Muscle layer of colon (tissue), 2 donors: ENCODE results near the gene KLHL29.

Experiments
- H3K27ac ChIP-seq: one replicate; pipeline ENCODE4 v1.7.0; 2013; ENCODE audit warnings: low read depth, mild to moderate bottlenecking, low read length, moderate library complexity
- H3K27me3 ChIP-seq, 2 donors: one replicate each; pipeline ENCODE4 v1.7.0; 2013; ENCODE audit warnings: low read length in 2 of 2, mild to moderate bottlenecking in 2 of 2; ENCODE audit not compliant: insufficient read depth in 2 of 2, control insufficient read depth in 1 of 2
- H3K36me3 ChIP-seq: one replicate; pipeline ENCODE4 v1.7.0; 2013; ENCODE audit warnings: mild to moderate bottlenecking, low read length; ENCODE audit not compliant: insufficient read depth
- H3K4me1 ChIP-seq: one replicate; pipeline ENCODE4 v1.7.0; 2013; ENCODE audit warnings: mild to moderate bottlenecking, low read length; ENCODE audit not compliant: insufficient read depth
- H3K4me3 ChIP-seq, 2 donors: one replicate each; pipeline ENCODE4 v1.7.0; 2013; ENCODE audit warnings: low read length in 2 of 2, low read depth in 1 of 2, mild to moderate bottlenecking in 1 of 2, moderate library complexity in 1 of 2
- H3K9ac ChIP-seq: one replicate; pipeline ENCODE4 v1.7.0; 2013; ENCODE audit warnings: low read length
- H3K9me3 ChIP-seq: one replicate; pipeline ENCODE4 v1.7.0; 2013; ENCODE audit warnings: mild to moderate bottlenecking, low read length
- donor health status: abdominal sarcoma.
- donor health status: Adenocarcinoma of cecum.

Gene KLHL29

GRCh38 chr2:23453836-23454460 is 69.0 kb downstream of the KLHL29 start:
- Histone ChIP-seq H3K9ac (peak overlapping the region; percentile 20), H3K4me1 (peaks cover 42% of the 10 kb centered on the region), H3K27ac (peak overlapping the region; percentile 56), H3K4me3 (no peak overlapping the region), H3K36me3 (no peaks in the 10 kb centered on the region), H3K9me3 (no peaks in the 10 kb centered on the region), H3K27me3 (no peaks in the 10 kb centered on the region)

- H3K4me3 ChIP-seq = no peak overlapping the region
- H3K9ac ChIP-seq = no peak overlapping the region
- peaks cover 38% of the 10 kb centered on the region for H3K4me1 ChIP-seq
- H3K36me3 ChIP-seq = no peaks in the 10 kb centered on the region
- H3K27me3 ChIP-seq = no peaks in the 10 kb centered on the region
- no peak overlapping the region for H3K27ac ChIP-seq
- no peaks in the 10 kb centered on the region for H3K9me3 ChIP-seq
These were observed 69.6 kb downstream of the KLHL29 start for GRCh38 chr2:23454501-23455120.

DNA sequence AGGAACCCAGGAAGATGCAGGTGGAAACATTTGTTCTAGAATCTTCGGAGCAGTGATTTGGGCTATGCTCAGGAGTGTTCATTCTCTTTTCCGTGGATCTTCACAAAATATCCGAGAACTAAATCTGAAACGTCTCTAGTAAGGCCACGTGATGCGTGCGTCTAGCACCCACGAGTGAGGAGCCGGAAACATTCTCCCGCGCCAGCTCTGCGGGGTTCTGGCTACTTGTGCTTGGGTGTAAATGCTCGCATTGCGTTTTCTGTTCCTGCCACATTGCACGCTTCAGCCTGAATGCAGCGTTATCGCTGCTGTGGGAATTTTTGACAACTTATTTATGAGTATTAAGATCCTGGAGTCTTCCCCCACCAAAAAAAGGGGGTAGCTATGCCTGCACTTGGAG is 71.4 kb downstream of the KLHL29 start:
- Histone ChIP-seq H3K9ac (no peak overlapping the region), H3K27ac (no peak overlapping the region), H3K4me1 (peaks cover 37% of the 10 kb centered on the region), H3K27me3 (no peaks in the 10 kb centered on the region), H3K36me3 (no peaks in the 10 kb centered on the region), H3K9me3 (no peaks in the 10 kb centered on the region), H3K4me3 (no peak overlapping the region)

GRCh38 chr2:23456881-23457760 is 72.1 kb downstream of the KLHL29 start:
- Histone ChIP-seq H3K27ac (no peak overlapping the region), H3K4me1 (peaks cover 36% of the 10 kb centered on the region), H3K27me3 (no peaks in the 10 kb centered on the region), H3K9ac (no peak overlapping the region), H3K36me3 (no peaks in the 10 kb centered on the region), H3K4me3 (no peak overlapping the region), H3K9me3 (no peaks in the 10 kb centered on the region)

GRCh38 chr2:23457990-23458682 is 73.2 kb downstream of the KLHL29 start:
- peaks cover 26% of the 10 kb centered on the region for H3K4me1 ChIP-seq
- H3K27ac ChIP-seq = no peak overlapping the region
- H3K4me3 ChIP-seq = no peak overlapping the region
- H3K36me3 ChIP-seq = no peaks in the 10 kb centered on the region
- H3K27me3 ChIP-seq = no peaks in the 10 kb centered on the region
- no peak overlapping the region for H3K9ac ChIP-seq
- H3K9me3 ChIP-seq = no peaks in the 10 kb centered on the region

- Histone ChIP-seq H3K4me1 (peaks cover 17% of the 10 kb centered on the region), H3K36me3 (no peaks in the 10 kb centered on the region), H3K4me3 (no peak overlapping the region), H3K9ac (no peak overlapping the region), H3K27ac (no peak overlapping the region), H3K27me3 (no peaks in the 10 kb centered on the region), H3K9me3 (no peaks in the 10 kb centered on the region)
These were observed 74.1 kb downstream of the KLHL29 start for GRCh38 chr2:23459032-23459431.

DNA sequence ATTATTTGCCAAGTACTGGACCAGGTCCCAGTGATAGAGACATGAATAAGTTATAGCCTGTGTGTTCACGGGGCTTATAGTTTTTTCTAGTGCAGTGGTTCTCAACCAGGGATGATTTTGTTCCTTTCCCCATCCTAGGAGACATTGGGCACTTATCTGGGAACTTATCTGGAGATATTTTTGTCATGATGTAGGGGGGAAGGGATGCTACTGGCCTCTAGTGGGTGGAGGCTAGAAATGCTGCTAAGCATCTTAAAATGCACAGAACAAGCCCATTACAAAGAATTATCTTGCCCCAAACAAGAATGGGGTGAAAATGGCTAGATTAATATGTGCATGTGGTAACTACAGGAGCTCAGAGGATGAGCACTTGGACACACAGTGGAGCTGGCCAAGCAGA is 75.2 kb downstream of the KLHL29 start:
- Histone ChIP-seq H3K27ac (no peak overlapping the region), H3K27me3 (no peaks in the 10 kb centered on the region), H3K4me3 (no peak overlapping the region), H3K4me1 (peaks cover 6% of the 10 kb centered on the region), H3K36me3 (no peaks in the 10 kb centered on the region), H3K9ac (no peak overlapping the region), H3K9me3 (no peaks in the 10 kb centered on the region)

DNA sequence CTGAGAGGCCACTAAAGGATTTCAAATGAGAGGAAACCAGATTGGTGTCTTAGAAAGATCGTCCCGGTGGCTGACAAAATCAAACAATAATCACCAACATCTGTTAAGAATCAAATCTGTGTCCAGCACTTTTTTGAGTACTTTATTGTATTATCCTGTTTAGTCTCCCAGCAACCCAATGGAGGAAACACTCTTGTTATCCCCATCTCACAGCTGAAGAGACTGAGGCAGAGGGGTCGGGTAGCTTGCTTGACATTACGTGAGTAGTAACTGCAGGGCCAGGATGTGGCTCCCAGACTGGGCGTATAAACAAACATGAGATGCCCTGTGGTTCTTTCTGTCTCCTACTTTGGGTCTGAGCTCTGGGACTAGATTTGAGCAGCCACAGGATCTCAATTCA is 76.0 kb downstream of the KLHL29 start:
- Histone ChIP-seq H3K27ac (no peak overlapping the region), H3K36me3 (no peaks in the 10 kb centered on the region), H3K9ac (no peak overlapping the region), H3K27me3 (no peaks in the 10 kb centered on the region), H3K4me1 (peaks cover 2% of the 10 kb centered on the region), H3K9me3 (no peaks in the 10 kb centered on the region), H3K4me3 (no peak overlapping the region)

- H3K36me3 ChIP-seq = no peaks in the 10 kb centered on the region
- H3K9me3 ChIP-seq = no peaks in the 10 kb centered on the region
- no peaks in the 10 kb centered on the region for H3K27me3 ChIP-seq
- no peak overlapping the region for H3K27ac ChIP-seq
- H3K4me1 ChIP-seq = peaks cover 8% of the 10 kb centered on the region
- no peak overlapping the region for H3K9ac ChIP-seq
- no peak overlapping the region for H3K4me3 ChIP-seq
These were observed 79.2 kb downstream of the KLHL29 start for GRCh38 chr2:23464156-23464555.

DNA sequence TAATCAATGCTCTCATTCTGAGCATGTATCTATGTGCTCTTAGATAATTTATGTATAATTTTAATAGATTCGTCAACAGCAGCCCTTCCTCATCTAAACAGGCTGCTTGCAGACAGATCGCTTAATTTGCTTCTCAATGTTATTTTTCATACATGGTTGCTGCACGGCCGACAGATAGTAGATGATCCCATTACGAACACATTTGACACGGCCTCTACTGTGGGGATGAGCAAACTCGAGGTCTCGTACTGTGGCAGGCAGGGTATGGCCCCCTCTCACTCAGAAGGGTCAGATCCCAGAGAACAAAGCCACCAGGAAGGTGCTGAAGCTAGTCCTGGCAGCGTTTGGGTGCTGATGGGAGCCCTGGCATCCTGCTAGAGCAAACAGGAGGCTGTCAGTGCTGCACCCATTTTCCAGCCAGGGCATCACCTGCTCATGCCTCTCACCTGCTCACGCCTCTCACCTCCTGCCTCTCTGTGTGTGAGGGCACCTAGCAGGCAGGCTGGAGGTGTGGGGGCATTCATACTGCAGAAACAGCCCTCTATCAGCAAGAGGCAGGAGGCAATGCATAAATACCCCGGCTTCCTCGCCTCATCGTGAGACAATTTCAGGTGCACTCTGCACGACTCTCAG is 80.0 kb downstream of the KLHL29 start:
- H3K9ac ChIP-seq = no peak overlapping the region
- no peaks in the 10 kb centered on the region for H3K27me3 ChIP-seq
- no peaks in the 10 kb centered on the region for H3K9me3 ChIP-seq
- H3K27ac ChIP-seq = no peak overlapping the region
- no peaks in the 10 kb centered on the region for H3K36me3 ChIP-seq
- peaks cover 16% of the 10 kb centered on the region for H3K4me1 ChIP-seq
- H3K4me3 ChIP-seq = no peak overlapping the region

DNA sequence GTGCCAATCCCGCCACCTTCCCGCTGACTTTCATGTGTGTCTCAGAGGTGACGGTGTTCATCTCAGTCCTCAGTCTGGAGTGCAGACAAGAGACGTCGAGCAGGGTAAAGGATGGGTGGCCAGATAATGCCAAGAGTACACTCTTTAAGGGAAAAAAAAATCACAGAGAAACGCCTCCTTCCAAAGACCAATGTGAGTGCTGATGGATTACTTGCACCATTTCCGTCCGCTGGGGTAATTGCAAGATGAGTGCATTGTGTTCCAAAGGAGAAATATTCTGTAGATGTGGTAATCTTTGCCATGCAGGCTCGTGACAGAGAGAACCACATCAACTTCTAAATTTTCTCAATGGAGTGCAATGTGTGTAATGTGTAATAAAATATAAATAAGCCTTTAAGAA is 81.0 kb downstream of the KLHL29 start:
- Histone ChIP-seq H3K36me3 (no peaks in the 10 kb centered on the region), H3K4me1 (peaks cover 25% of the 10 kb centered on the region), H3K4me3 (no peak overlapping the region), H3K9ac (no peak overlapping the region), H3K27me3 (no peaks in the 10 kb centered on the region), H3K27ac (no peak overlapping the region), H3K9me3 (no peaks in the 10 kb centered on the region)
